Karpas-422 (cell line): ENCODE results near the gene CERS5. TPM values are rescaled to one million over a fixed set of nuclear protein-coding genes. Genes with fewer than 3 reads are reported as not detected.
A peak's percentile ranks its signal among the peaks of the same experiment; 100 is the strongest.
"Not testable (repeated sequence)": the region's sequence is repeated elsewhere in the genome, so short reads cannot be mapped to it uniquely, and the experiment has no call there.

Experiments
- DNase-seq: peaks from one replicate; pipeline ENCODE4 v3.0.0-alpha.2; 2015
- H2AFZ ChIP-seq: fragments of 200-600 bp; sonication (generic); 2 replicates; pipeline ENCODE4 v1.6.1; 2014; ENCODE audit warnings: antibody characterized with exemption, low read length, mixed read lengths
- H3K27ac ChIP-seq: fragments of 200-600 bp; sonication (generic); 2 replicates; pipeline ENCODE4 v1.5.1; 2014; ENCODE audit warnings: mild to moderate bottlenecking, low read length, moderate library complexity
- H3K27me3 ChIP-seq: fragments of 200-600 bp; sonication (generic); 2 replicates; pipeline ENCODE4 v1.6.1; 2014; ENCODE audit warnings: low read length, mixed read lengths
- H3K36me3 ChIP-seq: fragments of 200-600 bp; sonication (generic); 2 replicates; pipeline ENCODE4 v1.6.1; 2014; ENCODE audit warnings: low read length, mixed read lengths; ENCODE audit not compliant: insufficient read depth
- H3K4me1 ChIP-seq: fragments of 200-600 bp; sonication (generic); 2 replicates; pipeline ENCODE4 v1.6.1; 2014; ENCODE audit warnings: mild to moderate bottlenecking, low read length, mixed read lengths
- H3K4me2 ChIP-seq: fragments of 200-600 bp; sonication (generic); 2 replicates; pipeline ENCODE4 v1.6.1; 2014; ENCODE audit warnings: low read length, low read depth, mild to moderate bottlenecking; ENCODE audit not compliant: poor library complexity, severe bottlenecking
- H3K4me3 ChIP-seq: fragments of 200-600 bp; sonication (generic); 2 replicates; pipeline ENCODE4 v1.5.1; 2014; ENCODE audit warnings: mild to moderate bottlenecking, antibody characterized with exemption, low read length, mixed read lengths
- H3K79me2 ChIP-seq: fragments of 200-600 bp; sonication (generic); 2 replicates; pipeline ENCODE4 v1.6.1; 2014; ENCODE audit warnings: mild to moderate bottlenecking, low read length, mixed read lengths
- H3K9ac ChIP-seq: fragments of 200-600 bp; sonication (generic); 2 replicates; pipeline ENCODE4 v1.6.0; 2014; ENCODE audit warnings: low read length
- H3K9me2 ChIP-seq: fragments of 200-600 bp; sonication (generic), shearing (Covaris generic); replicated peaks from 2 replicates; pipeline ENCODE4 v1.6.0; 2014; ENCODE audit warnings: mild to moderate bottlenecking, low read length, moderate library complexity; ENCODE audit not compliant: insufficient read depth
- H3K9me3 ChIP-seq: fragments of 300-700, 200-600 bp; sonication (generic); 2 replicates; pipeline ENCODE4 v1.6.1; 2014; ENCODE audit warnings: low read length, mixed read lengths
- H4K20me1 ChIP-seq: fragments of 200-600 bp; sonication (generic); 2 replicates; pipeline ENCODE4 v1.6.1; 2014; ENCODE audit warnings: mild to moderate bottlenecking, antibody characterized with exemption, low read length, low read depth; ENCODE audit not compliant: insufficient read depth
- total RNA-seq: library from RNA; depleted of rRNA; stranded (reverse); fragments of >200 nt; shearing (Covaris generic); gene quantifications from 2 replicates; pipeline ENCODE4 v1.2.3, GENCODE V29; 2014; ENCODE audit warnings: low replicate concordance

CERS5 gene
- total RNA-seq, 1 experiment from 2014 or later = 65.9 TPM

GRCh38 chr12:50084775-50085614 is 82.2 kb downstream of the CERS5 start, which contains the start of gene SMARCD1:
TSS of gene SMARCD1 (plus strand) at chr12:50085342. CDS start at chr12:50085370, 28 bp downstream.
- peak within 1 kb of the TSS; percentile 91 for H3K27ac ChIP-seq
- peaks cover 42% of the 10 kb centered on the region for H3K79me2 ChIP-seq
- no peaks in the 10 kb centered on the region for H3K9me3 ChIP-seq
- H3K4me3 ChIP-seq = peak within 1 kb of the TSS; percentile 80
- no peaks in the 10 kb centered on the region for H3K9me2 ChIP-seq
- no peaks in the 10 kb centered on the region for H3K27me3 ChIP-seq
- peaks cover 21% of the 10 kb centered on the region for H3K36me3 ChIP-seq
- 0 out of 2 replicates have a peak within 1 kb of the TSS, but pooled peaks have one; percentile 56 for H2AFZ ChIP-seq
- peak within 1 kb of the TSS; percentile 79 for H3K4me2 ChIP-seq
- peak within 1 kb of the TSS; percentile 79 for H3K9ac ChIP-seq
- peaks cover 48% of the 10 kb centered on the region for H3K4me1 ChIP-seq
- peak; percentile 96 for DNase-seq
- H4K20me1 ChIP-seq = peaks cover 5% of the 10 kb centered on the region; the same call in 1 of the 2 replicates

DNA sequence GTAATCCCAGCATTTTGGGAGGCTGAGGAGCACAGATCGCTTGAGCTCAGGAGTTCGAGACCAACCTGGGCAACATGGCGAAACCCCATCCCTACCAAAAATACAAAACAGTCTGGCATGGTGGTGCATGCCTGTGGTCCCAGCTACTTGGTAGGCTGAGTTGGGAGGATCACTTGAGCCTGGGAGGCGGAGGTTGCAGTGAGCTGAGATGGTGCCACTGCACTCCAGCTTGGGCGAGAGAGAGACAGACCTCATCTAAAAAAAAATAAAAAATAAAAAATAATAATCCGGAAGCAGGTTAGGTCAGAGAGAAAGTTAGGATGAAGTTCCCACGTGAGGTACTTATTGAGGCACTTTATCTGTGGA is 82.8 kb downstream of the CERS5 start:
- H3K9me3 ChIP-seq, H3K9me2 ChIP-seq, H3K27me3 ChIP-seq, H4K20me1 ChIP-seq: not testable (repeated sequence)
- peak; percentile 56 for DNase-seq
- peaks cover 48% of the 10 kb centered on the region for H3K4me1 ChIP-seq
- peak overlapping the region; percentile 79 for H3K9ac ChIP-seq
- peak overlapping the region; percentile 91 for H3K27ac ChIP-seq
- peaks cover 38% of the 10 kb centered on the region for H3K79me2 ChIP-seq
- H3K4me3 ChIP-seq = peak overlapping the region; percentile 80
- H3K36me3 ChIP-seq = peaks cover 15% of the 10 kb centered on the region; the same call in 1 of the 2 replicates
- 0 out of 2 replicates have a peak overlapping the region, but pooled peaks have one; percentile 56 for H2AFZ ChIP-seq
- H3K4me2 ChIP-seq = peak overlapping the region; percentile 79

- H3K9ac ChIP-seq = peak overlapping the region; percentile 79
- H4K20me1 ChIP-seq = peaks cover 5% of the 10 kb centered on the region; the same call in 1 of the 2 replicates
- H3K4me3 ChIP-seq = peak overlapping the region; percentile 80; the same call in 1 of the 2 replicates
- no peak for DNase-seq
- H3K79me2 ChIP-seq = peaks cover 30% of the 10 kb centered on the region
- peak overlapping the region; percentile 79 for H3K4me2 ChIP-seq
- H3K4me1 ChIP-seq = peaks cover 41% of the 10 kb centered on the region
- no peaks in the 10 kb centered on the region for H3K27me3 ChIP-seq
- no peaks in the 10 kb centered on the region for H3K9me2 ChIP-seq
- H3K27ac ChIP-seq = peak overlapping the region; percentile 37
- no peaks in the 10 kb centered on the region for H3K9me3 ChIP-seq
- H3K36me3 ChIP-seq = peaks cover 4% of the 10 kb centered on the region; the same call in 1 of the 2 replicates
- H2AFZ ChIP-seq = no peak overlapping the region
Measured at GRCh38 chr12:50083301-50083700, 83.9 kb downstream of the CERS5 start.

DNA sequence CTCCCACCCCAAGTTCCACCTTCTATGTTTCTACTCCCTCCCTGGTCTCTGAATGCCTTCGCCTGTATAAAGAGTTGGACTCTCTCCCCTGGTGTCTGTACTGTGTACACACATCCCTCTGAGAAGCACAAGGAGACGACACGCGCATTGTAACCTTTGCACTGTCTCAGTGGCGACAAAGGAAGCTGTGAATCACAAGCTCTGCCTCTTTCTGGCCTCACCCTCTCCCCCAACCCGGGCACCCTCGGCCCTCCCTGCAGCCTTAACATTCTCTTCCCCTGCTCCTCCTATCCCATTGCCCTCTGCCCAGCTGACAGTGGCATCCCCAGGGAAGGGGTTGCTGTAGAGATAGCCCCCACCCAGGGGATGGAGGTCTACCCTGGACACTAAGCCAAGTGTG is 84.5 kb downstream of the CERS5 start:
- Histone ChIP-seq H3K9me2 (no peaks in the 10 kb centered on the region), H2AFZ (no peak overlapping the region), H3K4me3 (no peak overlapping the region), H3K9ac (0 out of 2 replicates have a peak overlapping the region, but pooled peaks have one; percentile 79), H3K4me2 (no peak overlapping the region), H4K20me1 (peaks cover 5% of the 10 kb centered on the region; the same call in 1 of the 2 replicates), H3K9me3 (no peaks in the 10 kb centered on the region), H3K79me2 (peaks cover 30% of the 10 kb centered on the region), H3K36me3 (no peaks in the 10 kb centered on the region; the same call in 1 of the 2 replicates), H3K4me1 (peaks cover 34% of the 10 kb centered on the region), H3K27me3 (no peaks in the 10 kb centered on the region), H3K27ac (peak overlapping the region; percentile 37; the same call in 1 of the 2 replicates)
- no peak for DNase-seq

- Histone ChIP-seq H3K79me2 (peaks cover 22% of the 10 kb centered on the region), H4K20me1 (peaks cover 5% of the 10 kb centered on the region; the same call in 1 of the 2 replicates), H3K4me1 (peaks cover 20% of the 10 kb centered on the region), H3K4me3 (no peak overlapping the region), H2AFZ (no peak overlapping the region), H3K4me2 (no peak overlapping the region), H3K9me3 (no peaks in the 10 kb centered on the region), H3K36me3 (no peaks in the 10 kb centered on the region), H3K27ac (no peak overlapping the region), H3K9ac (no peak overlapping the region), H3K9me2 (no peaks in the 10 kb centered on the region), H3K27me3 (no peaks in the 10 kb centered on the region)
- DNase-seq = no peak
Measured at GRCh38 chr12:50081096-50081808, 85.9 kb downstream of the CERS5 start.

DNA sequence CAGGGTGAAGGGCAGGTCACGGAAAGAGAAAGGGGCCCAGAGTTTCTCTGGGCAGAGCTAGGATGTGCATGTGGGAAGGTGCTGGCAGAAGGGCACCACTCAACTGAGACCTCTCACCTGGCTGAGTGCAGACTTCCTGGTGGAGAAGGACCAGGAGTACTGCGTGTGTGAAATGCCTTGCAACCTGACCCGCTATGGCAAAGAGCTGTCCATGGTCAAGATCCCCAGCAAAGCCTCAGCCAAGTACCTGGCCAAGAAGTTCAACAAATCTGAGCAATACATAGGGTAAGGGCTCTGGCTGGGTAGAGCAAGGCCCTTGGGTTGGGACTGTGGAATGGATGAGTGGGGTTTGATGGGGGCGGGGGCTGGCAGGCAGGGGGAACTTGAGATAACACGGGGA is 87.4 kb downstream of the CERS5 start:
- Histone ChIP-seq H3K4me2 (no peak overlapping the region), H4K20me1 (no peaks in the 10 kb centered on the region), H3K27me3 (no peaks in the 10 kb centered on the region), H3K79me2 (peaks cover 13% of the 10 kb centered on the region), H3K4me1 (peaks cover 19% of the 10 kb centered on the region), H3K9me2 (no peaks in the 10 kb centered on the region), H3K9me3 (no peaks in the 10 kb centered on the region), H3K36me3 (0 out of 2 replicates have a peak, but pooled peaks cover 2% of the 10 kb centered on the region), H3K9ac (no peak overlapping the region), H3K27ac (no peak overlapping the region), H3K4me3 (no peak overlapping the region), H2AFZ (no peak overlapping the region)
- DNase-seq = no peak
